Measurements from ENCODE around the gene PCK1.

GRCh38 chr20:57611586-57612311 lies 50.8 kb downstream of the PCK1 start:
- TF ChIP-seq CTCF (conservative IDR thresholded peaks at IDR 0.05), result no peak
- TF ChIP-seq EZH2 (IDR thresholded peaks at IDR 0.05; ENCODE audit: low read depth), result no peak

Measured in PC-9 (cell line).